Upper lobe of right lung (tissue), 1 donor: ENCODE measurements around the gene CRLF3. TPM values are rescaled to one million over a fixed set of nuclear protein-coding genes. Genes with fewer than 3 reads are reported as not detected.
"Not testable (repeated sequence)": the region's sequence is repeated elsewhere in the genome, so short reads cannot be mapped to it uniquely, and the experiment has no call there.

Experiments
- ATAC-seq: fragments of 200-7000 bp; cut with Tn5 transposase; one replicate; pipeline ENCODE4 v1.9.1; 2020; ENCODE audit warnings: mild to moderate bottlenecking, moderate library complexity
- DNase-seq: peaks from one replicate; pipeline ENCODE4 v3.0.0-alpha.2; 2020
- H3K27ac ChIP-seq: fragments of 200-600 bp; one replicate; pipeline ENCODE4 v1.8.0; 2022
- H3K27me3 ChIP-seq: fragments of 200-600 bp; one replicate; pipeline ENCODE4 v1.8.0; 2022; ENCODE audit warnings: mild to moderate bottlenecking
- H3K36me3 ChIP-seq: fragments of 200-600 bp; one replicate; pipeline ENCODE4 v1.8.0; 2022
- H3K4me1 ChIP-seq: fragments of 200-600 bp; one replicate; pipeline ENCODE4 v1.8.0; 2022
- H3K4me3 ChIP-seq: fragments of 200-600 bp; one replicate; pipeline ENCODE4 v1.8.0; 2022; ENCODE audit warnings: mild to moderate bottlenecking
- H3K9me3 ChIP-seq: fragments of 200-600 bp; one replicate; pipeline ENCODE4 v1.8.0; 2022
- CTCF ChIP-seq: fragments of 200-600 bp; IDR thresholded peaks from one replicate; pipeline ENCODE4 v1.8.0; 2022; ENCODE audit warnings: antibody characterized with exemption
- intact Hi-C: fragments of 100-400 bp; cut with DNase I; formaldehyde crosslinking; loops from one replicate; pipeline ENCODE4 v1.11.0; 2022
- total RNA-seq: library from RNA; stranded (reverse); fragmentation: NEBNext Ultra II Directional; extraction: Animal tissue kit (Norgen Biotek cat#: 25700); gene quantifications from one replicate; pipeline ENCODE4 v1.2.1, GENCODE V29; 2021
- donor health status: DM: no; HTN: yes; CAD: no; lungs with severe emphysema.

Gene CRLF3
- total RNA-seq, 1 donor from 2014 or later: 20.1 TPM

- no peak for ATAC-seq
- Histone ChIP-seq H3K4me3 (no peak overlapping the region), H3K36me3 (peaks cover 89% of the 10 kb centered on the region), H3K4me1 (peaks cover under 1% of the 10 kb centered on the region), H3K9me3 (no peaks in the 10 kb centered on the region), H3K27me3 (no peaks in the 10 kb centered on the region), H3K27ac (no peak overlapping the region)
- DNase-seq: no peak
- no peak for TF ChIP-seq CTCF
- intact Hi-C loops: no loop called here
Observed at GRCh38 chr17:30794372-30794771, 30.1 kb downstream of the CRLF3 start.

GRCh38 chr17:30793282-30793977 is 31.1 kb downstream of the CRLF3 start:
- Histone ChIP-seq H3K27me3 (no peaks in the 10 kb centered on the region), H3K4me1 (peaks cover 2% of the 10 kb centered on the region), H3K9me3 (no peaks in the 10 kb centered on the region), H3K36me3 (peaks cover 88% of the 10 kb centered on the region), H3K4me3 (no peak overlapping the region), H3K27ac (no peak overlapping the region)
- DNase-seq: no peak
- ATAC-seq: no peak
- intact Hi-C loops: no loop called here
- TF ChIP-seq CTCF: no peak

GRCh38 chr17:30790279-30790678 is 34.2 kb downstream of the CRLF3 start:
- ATAC-seq (no peak), DNase-seq (no peak)
- H3K9me3 ChIP-seq: no peaks in the 10 kb centered on the region
- TF ChIP-seq CTCF: no peak
- H3K36me3 ChIP-seq: peaks cover 83% of the 10 kb centered on the region
- intact Hi-C loops: no loop called here
- no peaks in the 10 kb centered on the region for H3K27me3 ChIP-seq
- H3K4me3 ChIP-seq: no peak overlapping the region
- peaks cover 2% of the 10 kb centered on the region for H3K4me1 ChIP-seq
- no peak overlapping the region for H3K27ac ChIP-seq

GRCh38 chr17:30788918-30789317 is 35.6 kb downstream of the CRLF3 start:
- Histone ChIP-seq H3K4me3 (no peak overlapping the region), H3K36me3 (peaks cover 83% of the 10 kb centered on the region), H3K27ac (no peak overlapping the region)

GRCh38 chr17:30782206-30782605 is 42.3 kb downstream of the CRLF3 start:
- ATAC-seq (no peak), DNase-seq (no peak)
- H3K4me3 ChIP-seq: no peak overlapping the region
- intact Hi-C loops: no loop called here
- no peak for TF ChIP-seq CTCF
- no peak overlapping the region for H3K27ac ChIP-seq
- H3K9me3 ChIP-seq: no peaks in the 10 kb centered on the region
- peaks cover 76% of the 10 kb centered on the region for H3K36me3 ChIP-seq
- no peaks in the 10 kb centered on the region for H3K27me3 ChIP-seq
- no peaks in the 10 kb centered on the region for H3K4me1 ChIP-seq

More at GRCh38 chr17:30788918-30789317, 35.6 kb downstream of the CRLF3 start:
- Histone ChIP-seq H3K9me3 (no peaks in the 10 kb centered on the region), H3K27me3 (no peaks in the 10 kb centered on the region), H3K4me1 (peaks cover 2% of the 10 kb centered on the region)
- intact Hi-C loops: no loop called here
- ATAC-seq (no peak), DNase-seq (no peak)
- TF ChIP-seq CTCF: no peak

GRCh38 chr17:30780343-30780742 is 44.1 kb downstream of the CRLF3 start:
- Histone ChIP-seq H3K27me3 (no peaks in the 10 kb centered on the region), H3K27ac (no peak overlapping the region), H3K9me3 (no peaks in the 10 kb centered on the region), H3K4me3 (no peak overlapping the region), H3K36me3 (peaks cover 70% of the 10 kb centered on the region), H3K4me1 (no peaks in the 10 kb centered on the region)
- DNase-seq (no peak), ATAC-seq (no peak)
- intact Hi-C loops: no loop called here
- TF ChIP-seq CTCF: no peak

GRCh38 chr17:30768771-30769170 is 55.7 kb downstream of the CRLF3 start:
- DNase-seq, H3K4me3 ChIP-seq, H3K4me1 ChIP-seq, H3K27me3 ChIP-seq, intact Hi-C loops, H3K9me3 ChIP-seq, ATAC-seq, H3K27ac ChIP-seq: not testable (repeated sequence)
- peaks cover 57% of the 10 kb centered on the region for H3K36me3 ChIP-seq

GRCh38 chr17:30767641-30768404 is 56.7 kb downstream of the CRLF3 start:
- intact Hi-C loops, H3K4me1 ChIP-seq, H3K27me3 ChIP-seq, ATAC-seq, DNase-seq, H3K9me3 ChIP-seq, H3K4me3 ChIP-seq, H3K27ac ChIP-seq: not testable (repeated sequence)
- H3K36me3 ChIP-seq: peaks cover 64% of the 10 kb centered on the region
